Astrocyte (in vitro differentiated cells and primary cell): ENCODE data around the gene PPT2. TPM values are rescaled to one million over a fixed set of nuclear protein-coding genes. Genes with fewer than 3 reads are reported as not detected.

ENCODE experiments used
- DNase-seq: peaks from one replicate; pipeline ENCODE4 v3.0.0-alpha.2; 2010; ENCODE audit warnings: low read depth
- FAIRE-seq: peaks from 2 replicates; lab custom pipeline; 2011; peaks lifted over from hg19 to GRCh38; lab: Jason Lieb, UNC
- H2AFZ ChIP-seq: 2 replicates; pipeline ENCODE4 v1.6.0; 2012; ENCODE audit warnings: low read depth, low read length, inconsistent platforms
- H3K27ac ChIP-seq: 2 replicates; pipeline ENCODE4 v1.5.1; 2011; ENCODE audit warnings: low read depth, low read length, inconsistent platforms
- H3K27me3 ChIP-seq: 2 replicates; pipeline ENCODE4 v1.6.0; 2011; ENCODE audit warnings: low read length, inconsistent platforms; ENCODE audit not compliant: insufficient read depth
- H3K36me3 ChIP-seq: 2 replicates; pipeline ENCODE4 v1.5.1; 2011; ENCODE audit warnings: low read length, inconsistent platforms; ENCODE audit not compliant: insufficient read depth
- H3K4me1 ChIP-seq: 2 replicates; pipeline ENCODE4 v1.5.1; 2011; ENCODE audit warnings: low read length, inconsistent platforms; ENCODE audit not compliant: insufficient read depth
- H3K4me2 ChIP-seq: 2 replicates; pipeline ENCODE4 v1.6.0; 2012; ENCODE audit warnings: low read length, inconsistent platforms
- H3K4me3 ChIP-seq: 2 replicates; pipeline ENCODE4 v1.5.1; 2011; ENCODE audit warnings: low read depth, mild to moderate bottlenecking, low read length, inconsistent platforms; ENCODE audit not compliant: insufficient read depth
- H3K79me2 ChIP-seq: 2 replicates; pipeline ENCODE4 v1.6.0; 2012; ENCODE audit warnings: mild to moderate bottlenecking, low read length, inconsistent platforms; ENCODE audit not compliant: insufficient read depth
- H3K9ac ChIP-seq: 2 replicates; pipeline ENCODE4 v1.6.0; 2012; ENCODE audit warnings: mild to moderate bottlenecking, low read length, inconsistent platforms
- H3K9me3 ChIP-seq: 2 replicates; pipeline ENCODE4 v1.5.1; 2012; ENCODE audit warnings: low read depth, mild to moderate bottlenecking, low read length, inconsistent platforms; ENCODE audit not compliant: insufficient read depth
- H4K20me1 ChIP-seq: 2 replicates; pipeline ENCODE4 v1.6.0; 2012; ENCODE audit warnings: low read length, inconsistent platforms; ENCODE audit not compliant: insufficient read depth
- H3K27ac Mint-ChIP-seq: one replicate; pipeline ENCODE4 v1.8.0; 2021; ENCODE audit warnings: mild to moderate bottlenecking, mixed read lengths; ENCODE audit not compliant: unreplicated experiment
- H3K27me3 Mint-ChIP-seq: one replicate; pipeline ENCODE4 v1.8.0; 2021; ENCODE audit warnings: low read depth, mixed read lengths; ENCODE audit not compliant: unreplicated experiment
- H3K36me3 Mint-ChIP-seq: one replicate; pipeline ENCODE4 v1.8.0; 2021; ENCODE audit warnings: low read depth, mixed read lengths; ENCODE audit not compliant: unreplicated experiment
- H3K4me1 Mint-ChIP-seq: one replicate; pipeline ENCODE4 v1.8.0; 2021; ENCODE audit warnings: low read depth, mixed read lengths; ENCODE audit not compliant: unreplicated experiment
- H3K4me3 Mint-ChIP-seq: one replicate; pipeline ENCODE4 v1.8.0; 2021; ENCODE audit warnings: mild to moderate bottlenecking, moderate library complexity, mixed read lengths; ENCODE audit not compliant: unreplicated experiment
- H3K9me3 Mint-ChIP-seq: one replicate; pipeline ENCODE4 v1.8.0; 2021; ENCODE audit warnings: mild to moderate bottlenecking, mixed read lengths; ENCODE audit not compliant: unreplicated experiment
- EZH2 ChIP-seq: IDR thresholded peaks from 2 replicates; pipeline ENCODE4 v1.6.1; 2012; ENCODE audit warnings: mild to moderate bottlenecking, low read length, inconsistent platforms; ENCODE audit not compliant: insufficient read depth
- total RNA-seq: library from RNA; stranded (reverse); gene quantifications from 2 replicates; pipeline ENCODE4 v1.2.1, GENCODE V29; 2021
- TF ChIP-seq, protein P1 (sequence below): IDR thresholded peaks from 2 replicates; pipeline ENCODE4 v1.5.1; 2011; ENCODE audit warnings: low read depth, mild to moderate bottlenecking, inconsistent platforms, low read length, moderate library complexity; ENCODE audit not compliant: insufficient read depth

Gene PPT2
- total RNA-seq, 1 donor from 2014 or later, result 33.0 TPM

DNA sequence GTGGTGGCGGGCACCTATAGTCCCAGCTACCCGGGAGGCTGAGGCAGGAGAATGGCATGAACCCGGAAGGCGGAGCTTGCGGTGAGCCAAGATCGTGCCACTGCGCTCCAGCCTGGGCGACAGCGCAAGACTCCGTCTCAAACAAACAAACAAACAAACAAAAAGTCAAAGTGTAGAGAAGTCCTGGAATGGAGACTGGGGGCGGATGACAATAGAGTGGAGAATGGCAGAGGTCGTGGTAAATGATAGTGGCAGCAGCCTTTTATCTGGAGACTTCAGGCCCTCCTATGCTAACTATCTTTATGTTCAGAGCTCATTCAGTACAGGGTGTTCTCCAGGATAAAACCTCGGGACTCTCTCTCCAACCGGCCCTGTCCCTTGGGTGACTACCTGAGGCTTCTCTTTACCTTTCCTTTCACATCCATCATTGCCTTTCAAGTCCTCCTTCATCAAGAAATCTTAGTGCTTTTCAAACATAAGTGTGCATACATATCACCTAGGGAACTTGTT is 22.4 kb upstream of the PPT2 start:
- Histone ChIP-seq H4K20me1 (no peaks in the 10 kb centered on the region), H3K4me2 (no peak overlapping the region), H3K27me3 (no peaks in the 10 kb centered on the region), H3K9me3 (no peaks in the 10 kb centered on the region), H3K36me3 (no peaks in the 10 kb centered on the region), H3K27ac (no peak overlapping the region), H3K4me3 (no peak overlapping the region), H2AFZ (no peak overlapping the region), H3K9ac (no peak overlapping the region), H3K4me1 (peaks cover 24% of the 10 kb centered on the region), H3K79me2 (peaks cover 30% of the 10 kb centered on the region)
- TF ChIP-seq, protein P1, sequence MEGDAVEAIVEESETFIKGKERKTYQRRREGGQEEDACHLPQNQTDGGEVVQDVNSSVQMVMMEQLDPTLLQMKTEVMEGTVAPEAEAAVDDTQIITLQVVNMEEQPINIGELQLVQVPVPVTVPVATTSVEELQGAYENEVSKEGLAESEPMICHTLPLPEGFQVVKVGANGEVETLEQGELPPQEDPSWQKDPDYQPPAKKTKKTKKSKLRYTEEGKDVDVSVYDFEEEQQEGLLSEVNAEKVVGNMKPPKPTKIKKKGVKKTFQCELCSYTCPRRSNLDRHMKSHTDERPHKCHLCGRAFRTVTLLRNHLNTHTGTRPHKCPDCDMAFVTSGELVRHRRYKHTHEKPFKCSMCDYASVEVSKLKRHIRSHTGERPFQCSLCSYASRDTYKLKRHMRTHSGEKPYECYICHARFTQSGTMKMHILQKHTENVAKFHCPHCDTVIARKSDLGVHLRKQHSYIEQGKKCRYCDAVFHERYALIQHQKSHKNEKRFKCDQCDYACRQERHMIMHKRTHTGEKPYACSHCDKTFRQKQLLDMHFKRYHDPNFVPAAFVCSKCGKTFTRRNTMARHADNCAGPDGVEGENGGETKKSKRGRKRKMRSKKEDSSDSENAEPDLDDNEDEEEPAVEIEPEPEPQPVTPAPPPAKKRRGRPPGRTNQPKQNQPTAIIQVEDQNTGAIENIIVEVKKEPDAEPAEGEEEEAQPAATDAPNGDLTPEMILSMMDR, result no peak
- no peak for TF ChIP-seq EZH2
- Mint-ChIP-seq H3K27me3 (peaks cover 3% of the 10 kb centered on the region), H3K4me3 (peak overlapping the region; percentile 9), H3K27ac (no peak overlapping the region), H3K4me1 (peaks cover 21% of the 10 kb centered on the region), H3K9me3 (no peaks in the 10 kb centered on the region), H3K36me3 (no peaks in the 10 kb centered on the region)
- DNase-seq (no peak), FAIRE-seq (no peak)

DNA sequence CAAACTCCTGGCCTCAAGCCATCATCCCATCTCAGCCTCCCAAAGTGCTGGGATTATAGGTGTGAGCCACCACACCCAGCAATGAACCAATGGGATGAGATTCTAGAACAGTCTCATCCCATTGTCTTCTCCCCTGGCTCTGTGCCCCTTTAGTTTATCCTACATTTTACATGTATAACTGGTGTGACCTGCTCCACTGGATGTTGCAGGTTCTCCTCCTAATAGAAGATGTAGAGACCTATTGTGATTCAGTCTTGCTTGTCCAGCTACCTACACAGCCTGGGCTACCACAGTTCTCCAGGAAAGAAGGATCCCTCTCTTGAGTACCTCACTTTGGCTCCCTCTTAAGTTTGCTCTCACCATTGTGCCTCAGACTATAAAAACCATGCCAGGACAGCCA is 21.8 kb upstream of the PPT2 start:
- no peaks in the 10 kb centered on the region for H4K20me1 ChIP-seq
- H3K9ac ChIP-seq, result no peak overlapping the region
- no peak overlapping the region for H3K4me3 ChIP-seq
- H3K4me3 Mint-ChIP-seq, result no peak overlapping the region
- H3K4me2 ChIP-seq, result no peak overlapping the region
- no peak overlapping the region for H3K27ac Mint-ChIP-seq
- H3K4me1 ChIP-seq, result peaks cover 19% of the 10 kb centered on the region
- H3K79me2 ChIP-seq, result peaks cover 23% of the 10 kb centered on the region
- no peaks in the 10 kb centered on the region for H3K36me3 ChIP-seq
- H3K27me3 Mint-ChIP-seq, result peaks cover 3% of the 10 kb centered on the region
- H3K36me3 Mint-ChIP-seq, result no peaks in the 10 kb centered on the region
- H3K4me1 Mint-ChIP-seq, result peaks cover 16% of the 10 kb centered on the region
- no peak overlapping the region for H3K27ac ChIP-seq
- H3K9me3 Mint-ChIP-seq, result no peaks in the 10 kb centered on the region
- no peak for DNase-seq
- TF ChIP-seq, protein P1, result no peak
- TF ChIP-seq EZH2, result no peak
- no peak for FAIRE-seq
- H2AFZ ChIP-seq, result no peak overlapping the region
- no peaks in the 10 kb centered on the region for H3K27me3 ChIP-seq
- H3K9me3 ChIP-seq, result no peaks in the 10 kb centered on the region

DNA sequence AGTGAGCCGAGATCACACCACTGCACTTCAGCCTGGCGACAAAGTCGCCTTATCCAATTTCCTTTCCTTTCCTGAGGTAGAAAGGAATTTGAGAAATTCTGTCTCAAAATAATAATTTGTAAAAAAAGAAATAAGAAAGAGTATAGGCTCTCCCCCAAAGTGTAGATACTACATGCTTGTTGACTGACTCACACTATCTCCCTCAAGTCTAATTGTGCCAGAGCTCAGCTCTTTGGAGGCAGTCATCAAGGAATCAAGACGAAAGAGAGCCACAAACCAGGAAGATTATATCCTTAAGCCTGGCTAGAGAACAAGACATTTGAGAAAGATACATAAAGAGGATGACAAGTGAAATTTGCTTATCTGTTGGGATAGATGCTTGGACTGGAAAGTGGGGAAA is 20.2 kb upstream of the PPT2 start:
- H3K27ac Mint-ChIP-seq, result no peak overlapping the region
- H3K36me3 Mint-ChIP-seq, result peaks cover 2% of the 10 kb centered on the region
- H3K4me1 Mint-ChIP-seq, result peaks cover 8% of the 10 kb centered on the region
- no peaks in the 10 kb centered on the region for H3K27me3 ChIP-seq
- TF ChIP-seq, protein P1, result no peak
- TF ChIP-seq EZH2, result no peak
- H3K27me3 Mint-ChIP-seq, result peaks cover 3% of the 10 kb centered on the region
- no peaks in the 10 kb centered on the region for H3K9me3 ChIP-seq
- H3K4me1 ChIP-seq, result peaks cover 10% of the 10 kb centered on the region
- H4K20me1 ChIP-seq, result no peaks in the 10 kb centered on the region
- H2AFZ ChIP-seq, result no peak overlapping the region
- peaks cover 10% of the 10 kb centered on the region for H3K79me2 ChIP-seq
- no peak overlapping the region for H3K4me3 ChIP-seq
- H3K36me3 ChIP-seq, result no peaks in the 10 kb centered on the region
- FAIRE-seq (no peak), DNase-seq (peak; percentile 29)
- H3K4me2 ChIP-seq, result no peak overlapping the region
- H3K4me3 Mint-ChIP-seq, result no peak overlapping the region
- no peak overlapping the region for H3K9ac ChIP-seq
- no peak overlapping the region for H3K27ac ChIP-seq
- H3K9me3 Mint-ChIP-seq, result no peaks in the 10 kb centered on the region
